AG08395 (cell line): ENCODE results near the gene ATP10B.
"Not testable (repeated sequence)": the region's sequence is repeated elsewhere in the genome, so short reads cannot be mapped to it uniquely, and the experiment has no call there.

ENCODE experiments used
- DNase-seq: peaks from one replicate; pipeline ENCODE4 v3.0.0; 2012; ENCODE audit warnings: mixed read lengths, low spot score

Gene ATP10B

GRCh38 chr5:160852049-160852448 lies at the start of gene ATP10B:
Gene ATP10B, minus strand, starts transcription at chr5:160852211. Its CDS starts 164,137 bp downstream, at chr5:160688074.
- no peak for DNase-seq

GRCh38 chr5:160901656-160902055 lies 49.6 kb upstream of the ATP10B start:
- DNase-seq, result no peak

GRCh38 chr5:160899735-160900134 lies 47.7 kb upstream of the ATP10B start:
- DNase-seq, result no peak

GRCh38 chr5:160893180-160893964 lies 41.4 kb upstream of the ATP10B start:
- DNase-seq, result not testable (repeated sequence)

GRCh38 chr5:160887780-160888179 lies 35.8 kb upstream of the ATP10B start:
- no peak for DNase-seq

- DNase-seq, result not testable (repeated sequence)
These were observed 21.7 kb upstream of the ATP10B start for GRCh38 chr5:160873560-160874200.

- no peak for DNase-seq
These were observed 18.0 kb upstream of the ATP10B start for GRCh38 chr5:160869989-160870521.

- DNase-seq, result no peak
These were observed 16.0 kb upstream of the ATP10B start for GRCh38 chr5:160867976-160868375.

GRCh38 chr5:160851451-160851850 lies 560 bp downstream of the ATP10B start:
- DNase-seq, result no peak

- DNase-seq, result no peak
These were observed 1.6 kb downstream of the ATP10B start for GRCh38 chr5:160850421-160850820.

- no peak for DNase-seq
These were observed 4.4 kb downstream of the ATP10B start for GRCh38 chr5:160847526-160848085.

GRCh38 chr5:160846642-160847041 lies 5.4 kb downstream of the ATP10B start:
- DNase-seq, result no peak

- no peak for DNase-seq
These were observed 7.8 kb downstream of the ATP10B start for GRCh38 chr5:160844177-160844576.

GRCh38 chr5:160843240-160843639 lies 8.8 kb downstream of the ATP10B start:
- DNase-seq, result no peak

- peak; percentile 57 for DNase-seq
These were observed 14.0 kb downstream of the ATP10B start for GRCh38 chr5:160837749-160838593.

- no peak for DNase-seq
These were observed 14.8 kb downstream of the ATP10B start for GRCh38 chr5:160837211-160837610.

GRCh38 chr5:160835818-160836528 lies 16.0 kb downstream of the ATP10B start:
- no peak for DNase-seq

- DNase-seq, result no peak
These were observed 16.6 kb downstream of the ATP10B start for GRCh38 chr5:160835376-160835775.

- DNase-seq, result peak; percentile 35
These were observed 18.2 kb downstream of the ATP10B start for GRCh38 chr5:160833806-160834205.

GRCh38 chr5:160831801-160832200 lies 20.2 kb downstream of the ATP10B start:
- DNase-seq, result no peak

GRCh38 chr5:160824301-160825001 lies 27.6 kb downstream of the ATP10B start:
- DNase-seq, result no peak
